Astrocyte (in vitro differentiated cells and primary cell): ENCODE data around the gene HCN3.

Experiments used
- EZH2 ChIP-seq: IDR thresholded peaks from 2 replicates; pipeline ENCODE4 v1.6.1; 2012; ENCODE audit warnings: mild to moderate bottlenecking, low read length, inconsistent platforms; ENCODE audit not compliant: insufficient read depth
- TF ChIP-seq, protein P1 (sequence below): IDR thresholded peaks from 2 replicates; pipeline ENCODE4 v1.5.1; 2011; ENCODE audit warnings: low read depth, mild to moderate bottlenecking, inconsistent platforms, low read length, moderate library complexity; ENCODE audit not compliant: insufficient read depth

DNA sequence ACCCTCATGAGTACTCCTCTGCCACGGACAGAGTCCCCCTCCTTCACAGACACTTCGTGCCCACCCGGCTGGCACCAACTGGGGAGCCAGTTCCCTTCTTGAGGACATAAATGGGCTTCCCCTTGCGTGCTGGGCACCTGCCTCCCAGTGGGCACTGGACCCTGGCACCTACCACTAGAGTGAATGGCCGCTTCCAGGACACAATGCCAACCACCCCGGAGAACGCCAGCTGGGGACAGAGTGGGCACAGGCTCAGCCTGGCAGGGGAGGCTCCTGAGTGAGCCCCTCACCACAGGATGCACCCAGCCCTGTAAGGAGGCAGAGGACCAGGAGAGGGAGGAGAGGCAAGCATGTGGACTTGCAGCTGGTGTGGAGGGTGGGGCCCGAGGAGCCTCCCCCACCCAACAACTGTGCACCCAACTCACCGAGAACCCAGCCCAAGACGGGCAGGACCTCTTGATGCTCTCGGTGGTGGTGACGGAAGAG is 23.0 kb upstream of the HCN3 start:
- TF ChIP-seq, protein P1, sequence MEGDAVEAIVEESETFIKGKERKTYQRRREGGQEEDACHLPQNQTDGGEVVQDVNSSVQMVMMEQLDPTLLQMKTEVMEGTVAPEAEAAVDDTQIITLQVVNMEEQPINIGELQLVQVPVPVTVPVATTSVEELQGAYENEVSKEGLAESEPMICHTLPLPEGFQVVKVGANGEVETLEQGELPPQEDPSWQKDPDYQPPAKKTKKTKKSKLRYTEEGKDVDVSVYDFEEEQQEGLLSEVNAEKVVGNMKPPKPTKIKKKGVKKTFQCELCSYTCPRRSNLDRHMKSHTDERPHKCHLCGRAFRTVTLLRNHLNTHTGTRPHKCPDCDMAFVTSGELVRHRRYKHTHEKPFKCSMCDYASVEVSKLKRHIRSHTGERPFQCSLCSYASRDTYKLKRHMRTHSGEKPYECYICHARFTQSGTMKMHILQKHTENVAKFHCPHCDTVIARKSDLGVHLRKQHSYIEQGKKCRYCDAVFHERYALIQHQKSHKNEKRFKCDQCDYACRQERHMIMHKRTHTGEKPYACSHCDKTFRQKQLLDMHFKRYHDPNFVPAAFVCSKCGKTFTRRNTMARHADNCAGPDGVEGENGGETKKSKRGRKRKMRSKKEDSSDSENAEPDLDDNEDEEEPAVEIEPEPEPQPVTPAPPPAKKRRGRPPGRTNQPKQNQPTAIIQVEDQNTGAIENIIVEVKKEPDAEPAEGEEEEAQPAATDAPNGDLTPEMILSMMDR, result no peak
- no peak for TF ChIP-seq EZH2
